K562 (cell line): ENCODE results near the gene CFAP54. TPM values are rescaled to one million over a fixed set of nuclear protein-coding genes. Genes with fewer than 3 reads are reported as not detected.

ENCODE experiments used
- ATAC-seq: fragments of 200-7000 bp; cut with Tn5 transposase; 3 replicates; pipeline ENCODE4 v1.9.1; 2020; ENCODE audit warnings: moderate library complexity
- BruUV-seq: library from RNA; stranded (reverse); fragments of 400-500 nt; replicated peaks from 2 replicates; lab custom pipeline; 2021; lab: Mats Ljungman, UMichigan
- CTCF ChIA-PET: fragments of 300-600 bp; formaldehyde crosslinking; extraction: SDS; loops from one replicate; lab custom pipeline; 2021; ENCODE audit warnings: low intra/inter-chr PET ratio; lab: Yijun Ruan, JAX
- POLR2A ChIA-PET: fragments of 300-600, 350-650 bp; sonication (Branson Sonifier 250); formaldehyde crosslinking; extraction: SDS; loops from one replicate; lab custom pipeline; 2021; ENCODE audit warnings: antibody characterized with exemption, inconsistent platforms; lab: Yijun Ruan, JAX
- DNase-seq, 4 experiments: peaks; one replicate each; pipeline versions ENCODE4 v3.0.0 to v3.0.0-alpha.2; 2011 to 2018; ENCODE audit warnings: low spot score in 3 of 4, mixed read lengths in 3 of 4; ENCODE audit errors: extremely low read depth in 1 of 4
- FAIRE-seq: peaks from 2 replicates; lab custom pipeline; 2011; peaks lifted over from hg19 to GRCh38; lab: Jason Lieb, UNC
- H2AFZ ChIP-seq: 2 replicates; pipeline ENCODE4 v1.6.0; 2011; ENCODE audit warnings: low read depth, low read length, control low read depth, inconsistent platforms
- H3K27ac ChIP-seq: fragments of 200-600 bp; 3 replicates; pipeline ENCODE4 v1.8.0; 2011; ENCODE audit warnings: low read depth, mild to moderate bottlenecking, control low read depth, inconsistent platforms, low read length, moderate library complexity, mixed read lengths; ENCODE audit errors: extremely low read depth
- H3K27me3 ChIP-seq, 2 experiments: fragments of 300-600 bp in 1 of 2; 2 replicates in 1 of 2; 3 replicates in 1 of 2; pipeline versions ENCODE4 v1.6.0 to v1.8.0; 2011; ENCODE audit warnings: inconsistent platforms in 2 of 2, low read length in 2 of 2, mild to moderate bottlenecking in 1 of 2, mixed read lengths in 1 of 2, moderate library complexity in 1 of 2; ENCODE audit not compliant: control insufficient read depth in 2 of 2, insufficient read depth in 2 of 2
- H3K36me3 ChIP-seq: fragments of 300-600 bp; 3 replicates; pipeline ENCODE4 v1.8.0; 2011; ENCODE audit warnings: mild to moderate bottlenecking, low read length, inconsistent platforms; ENCODE audit not compliant: control insufficient read depth, insufficient read depth
- H3K4me1 ChIP-seq, 2 experiments: fragments of 200-600 bp in 1 of 2; replicated peaks in 1 of 2; 2 replicates in 1 of 2; 3 replicates in 1 of 2; pipeline versions ENCODE4 v1.5.1 to v1.8.0; 2011; ENCODE audit warnings: inconsistent platforms in 2 of 2, low read length in 2 of 2, mild to moderate bottlenecking in 1 of 2, mixed read lengths in 1 of 2, moderate library complexity in 1 of 2; ENCODE audit not compliant: control insufficient read depth in 2 of 2, insufficient read depth in 2 of 2
- H3K4me2 ChIP-seq: 2 replicates; pipeline ENCODE4 v1.6.1; 2011; ENCODE audit warnings: low read length, control low read depth, inconsistent platforms, mixed read lengths; ENCODE audit not compliant: insufficient read depth
- H3K4me3 ChIP-seq: fragments of 200-600 bp; sonication (generic), shearing (Covaris generic); 2 replicates; pipeline ENCODE4 v1.5.1; 2016; ENCODE audit warnings: control low read depth, inconsistent platforms
- H3K79me2 ChIP-seq: fragments of 200-600 bp; 3 replicates; pipeline ENCODE4 v1.8.0; 2011; ENCODE audit warnings: low read length, inconsistent platforms; ENCODE audit not compliant: control insufficient read depth, insufficient read depth
- H3K9ac ChIP-seq, 2 experiments: 2 replicates each; pipeline versions ENCODE4 v1.6.0 to v1.6.1; 2011; ENCODE audit warnings: low read depth in 2 of 2, low read length in 2 of 2, control low read depth in 1 of 2, inconsistent platforms in 1 of 2, mild to moderate bottlenecking in 1 of 2, mixed read lengths in 1 of 2; ENCODE audit not compliant: insufficient read depth in 1 of 2
- H3K9me1 ChIP-seq: one replicate; pipeline ENCODE4 v1.6.0; 2011; ENCODE audit warnings: inconsistent platforms, mild to moderate bottlenecking, low read length, moderate library complexity; ENCODE audit not compliant: control insufficient read depth, insufficient read depth
- H3K9me3 ChIP-seq: replicated peaks from 2 replicates; pipeline ENCODE4 v1.5.1; 2011; ENCODE audit warnings: low read depth, low read length, inconsistent platforms; ENCODE audit not compliant: control insufficient read depth, insufficient read depth
- H4K20me1 ChIP-seq: replicated peaks from 2 replicates; pipeline ENCODE4 v1.6.1; 2011; ENCODE audit warnings: low read length, inconsistent platforms, mixed read lengths; ENCODE audit not compliant: control insufficient read depth, insufficient read depth
- ARID1B ChIP-seq: fragments of 450-650 bp; IDR thresholded peaks from 2 replicates; pipeline ENCODE4 v1.6.1; 2016; ENCODE audit warnings: antibody characterized with exemption, mild to moderate bottlenecking, inconsistent platforms
- HDAC2 ChIP-seq: fragments of 450-650 bp; IDR thresholded peaks from 2 replicates; pipeline ENCODE4 v1.6.1; 2016; ENCODE audit warnings: mild to moderate bottlenecking
- HES1 ChIP-seq: fragments of 450-650 bp; IDR thresholded peaks from 2 replicates; pipeline ENCODE4 v1.6.1; 2016; ENCODE audit warnings: low read depth, mild to moderate bottlenecking, moderate library complexity
- HMG20A ChIP-seq: fragments of 450-650 bp; formaldehyde crosslinking; conservative IDR thresholded peaks from 2 replicates; pipeline ENCODE4 v1.4.0; 2020; ENCODE audit warnings: mild to moderate bottlenecking, mixed read lengths
- HNRNPL ChIP-seq: fragments of 200-400 bp; formaldehyde crosslinking; IDR thresholded peaks from 2 replicates; pipeline ENCODE4 v1.6.1; 2017; ENCODE audit warnings: low read depth, mild to moderate bottlenecking, low read length
- MXI1 ChIP-seq: IDR thresholded peaks from 2 replicates; pipeline ENCODE4 v1.6.1; 2011; ENCODE audit warnings: low read depth, mild to moderate bottlenecking, improper control_type of control experiment, low read length
- NCOA4 ChIP-seq: fragments of 450-650 bp; IDR thresholded peaks from 2 replicates; pipeline ENCODE4 v1.6.1; 2018; ENCODE audit warnings: mild to moderate bottlenecking; ENCODE audit not compliant: partially characterized antibody
- SMAD1 ChIP-seq: fragments of 150-350 bp; IDR thresholded peaks from 2 replicates; pipeline ENCODE4 v1.6.1; 2014; ENCODE audit warnings: low read length, low read depth; ENCODE audit not compliant: partially characterized antibody
- SMARCE1 ChIP-seq: fragments of 450-650 bp; IDR thresholded peaks from 2 replicates; pipeline ENCODE4 v1.7.1; 2016; ENCODE audit warnings: mild to moderate bottlenecking
- SP1 ChIP-seq: sonication (generic); formaldehyde crosslinking; IDR thresholded peaks from 2 replicates; pipeline ENCODE4 v1.8.1; 2022; ENCODE audit warnings: mild to moderate bottlenecking, missing genetic modification reagents
- TCF7L2 ChIP-seq: fragments of 150-350 bp; IDR thresholded peaks from 2 replicates; pipeline ENCODE4 v1.6.1; 2016; ENCODE audit warnings: low read depth, mild to moderate bottlenecking, low read length, moderate library complexity
- ZNF143 ChIP-seq: sonication (generic); formaldehyde crosslinking; IDR thresholded peaks from 2 replicates; pipeline ENCODE4 v1.9.0; 2022; ENCODE audit warnings: mild to moderate bottlenecking, missing genetic modification reagents
- WGBS: fragments of 100-300 bp; shearing (Covaris generic); methylation state at CpG from one replicate; pipeline ENCODE4 v1.1.6; 2016; ENCODE audit warnings: low coverage, mixed read lengths; ENCODE audit not compliant: insufficient coverage; ENCODE audit errors: missing lambda C conversion rate; 5-methylcytosine and 5-hydroxymethylcytosine counted together
- in situ Hi-C: fragments of 300-500 bp; cut with MboI; formaldehyde crosslinking; loops from 4 replicates; pipeline ENCODE4 v1.15.0; 2018; ENCODE audit warnings: inconsistent platforms, mixed read lengths
- intact Hi-C: fragments of 100-400 bp; cut with micrococcal nuclease; formaldehyde crosslinking; loops from 2 replicates; pipeline ENCODE4 v1.14.2; 2022
- polyA plus RNA-seq, 8 experiments: library from polyadenylated mRNA; depleted of rRNA in 4 of 8; stranded (reverse) in 5 of 8; unstranded in 3 of 8; fragments of >200 nt; fragmentation: Nextera tagmentation in 2 of 8; fragmentation: Illumina TruSeq in 1 of 8; extraction: Ambion mirVana in 2 of 8; extraction: Trizol in 1 of 8; gene quantifications; 2 replicates each; pipeline versions ENCODE4 v1.2.1 to v1.2.3, GENCODE V29; 2011 to 2014; ENCODE audit warnings: inconsistent platforms in 1 of 8, missing spikeins in 1 of 8
- total RNA-seq, 7 experiments: library from RNA; depleted of rRNA in 6 of 7; stranded (reverse); fragments of >200 nt in 6 of 7; fragmentation: Illumina TruSeq in 2 of 7; extraction: Trizol in 2 of 7; gene quantifications; 2 replicates each; pipeline versions ENCODE4 v1.2.1 to v1.2.3, GENCODE V29; 2011 to 2021; ENCODE audit warnings: low replicate concordance in 1 of 7

The CFAP54 gene
- total and polyA plus RNA-seq, 9 of the 15 experiments (the other 6 are each of a cell fraction or from before 2014, with no cell fraction given) = 0.03 to 0.23 (median 0.10) TPM; not detected in 3

GRCh38 chr12:96465896-96466295, 23.5 kb upstream of the CFAP54 start:
- H3K27ac ChIP-seq = no peak overlapping the region
- intact Hi-C loops = no loop called here
- H4K20me1 ChIP-seq = no peaks in the 10 kb centered on the region
- no peak overlapping the region for H3K9ac ChIP-seq
- POLR2A ChIA-PET = no interaction called here
- no peaks in the 10 kb centered on the region for H3K27me3 ChIP-seq
- no peak overlapping the region for H3K4me3 ChIP-seq
- CTCF ChIA-PET = no interaction called here
- 19% methylated on average over 3 of the region's 3 CpGs for WGBS
- H3K36me3 ChIP-seq = no peaks in the 10 kb centered on the region
- H3K9me3 ChIP-seq = no peaks in the 10 kb centered on the region
- no peak for DNase-seq
- H3K9me1 ChIP-seq = no peaks in the 10 kb centered on the region
- BruUV-seq = no TSS peak
- no peak for FAIRE-seq
- H3K4me1 ChIP-seq = no peaks in the 10 kb centered on the region
- in situ Hi-C loops = no loop called here
- H3K79me2 ChIP-seq = no peaks in the 10 kb centered on the region
- no peak overlapping the region for H2AFZ ChIP-seq
- no peak overlapping the region for H3K4me2 ChIP-seq
- TF ChIP-seq SMAD1 = no peak
- TF ChIP-seq HES1 = no peak
- no peak for TF ChIP-seq HMG20A (CRISPR knock-in tag)
- TF ChIP-seq SP1 (CRISPR knock-in tag) = no peak
- no peak for TF ChIP-seq NCOA4
- no peak for TF ChIP-seq ARID1B
- no peak for TF ChIP-seq ZNF143 (CRISPR knock-in tag)
- no peak for TF ChIP-seq HNRNPL
- TF ChIP-seq TCF7L2 = no peak
- TF ChIP-seq HDAC2 = no peak
- TF ChIP-seq SMARCE1 = no peak
- TF ChIP-seq MXI1 = no peak
- ATAC-seq = no peak
